SK-N-SH treated with all-trans-retinoic acid at 6 μM for 48 hours (cell line): ENCODE measurements around the gene WFS1.

ENCODE experiments used
- ATAC-seq: fragments of 200-7000 bp; cut with Tn5 transposase; 3 replicates; pipeline ENCODE4 v1.9.1; 2020; ENCODE audit warnings: mild to moderate bottlenecking, moderate library complexity
- ARNTL ChIP-seq: fragments of 450-650 bp; formaldehyde crosslinking; IDR thresholded peaks from 2 replicates; pipeline ENCODE4 v1.5.0; 2020; ENCODE audit warnings: low read depth, mild to moderate bottlenecking, moderate library complexity, borderline replicate concordance
- BACH2 ChIP-seq: fragments of 250-450 bp; sonication (Bioruptor Pico); IDR thresholded peaks from 2 replicates; pipeline ENCODE4 v1.9.0; 2021; ENCODE audit warnings: mild to moderate bottlenecking, borderline replicate concordance
- CSDC2 ChIP-seq: fragments of 250-450 bp; sonication (Bioruptor Pico); IDR thresholded peaks from 2 replicates; pipeline ENCODE4 v1.5.0; 2020; ENCODE audit warnings: mild to moderate bottlenecking, moderate library complexity
- CSRNP3 ChIP-seq: fragments of 250-450 bp; sonication (Bioruptor Pico); IDR thresholded peaks from 2 replicates; pipeline ENCODE4 v1.5.1; 2021; ENCODE audit warnings: mild to moderate bottlenecking, moderate library complexity
- ESRRG ChIP-seq: fragments of 250-450 bp; sonication (Bioruptor Pico); IDR thresholded peaks from 2 replicates; pipeline ENCODE4 v1.6.1; 2021; ENCODE audit warnings: mild to moderate bottlenecking
- GLIS3 ChIP-seq: fragments of 250-450 bp; sonication (Bioruptor Pico); IDR thresholded peaks from 2 replicates; pipeline ENCODE4 v1.5.0; 2020; ENCODE audit warnings: mild to moderate bottlenecking, moderate library complexity
- ISL1 ChIP-seq: fragments of 250-450 bp; sonication (Bioruptor Pico); IDR thresholded peaks from 2 replicates; pipeline ENCODE4 v2.1.2; 2022; ENCODE audit warnings: mild to moderate bottlenecking, moderate library complexity
- OSR1 ChIP-seq: fragments of 250-450 bp; sonication (Bioruptor Pico); IDR thresholded peaks from 2 replicates; pipeline ENCODE4 v1.8.0; 2022; ENCODE audit warnings: moderate library complexity, mild to moderate bottlenecking, inconsistent platforms
- POU6F1 ChIP-seq: fragments of 250-450 bp; sonication (Bioruptor Pico); IDR thresholded peaks from 2 replicates; pipeline ENCODE4 v1.8.0; 2021; ENCODE audit warnings: low read depth, mild to moderate bottlenecking, moderate library complexity, borderline replicate concordance
- PPARA ChIP-seq: fragments of 250-450 bp; sonication (Bioruptor Pico); IDR thresholded peaks from 2 replicates; pipeline ENCODE4 v1.5.0; 2020; ENCODE audit warnings: mild to moderate bottlenecking, borderline replicate concordance
- RARB ChIP-seq: fragments of 250-450 bp; sonication (Bioruptor Pico); IDR thresholded peaks from 2 replicates; pipeline ENCODE4 v1.8.0; 2021; ENCODE audit warnings: mild to moderate bottlenecking, moderate library complexity
- SNAI2 ChIP-seq: fragments of 250-450 bp; sonication (Bioruptor Pico); IDR thresholded peaks from 2 replicates; pipeline ENCODE4 v1.5.0; 2020; ENCODE audit warnings: mild to moderate bottlenecking, moderate library complexity
- TCF4 ChIP-seq: fragments of 250-450 bp; sonication (Bioruptor Pico); IDR thresholded peaks from 2 replicates; pipeline ENCODE4 v1.8.0; 2021; ENCODE audit warnings: mild to moderate bottlenecking, moderate library complexity, borderline replicate concordance
- TOX ChIP-seq: fragments of 250-450 bp; sonication (Bioruptor Pico); IDR thresholded peaks from 2 replicates; pipeline ENCODE4 v1.8.0; 2021; ENCODE audit warnings: mild to moderate bottlenecking, moderate library complexity, borderline replicate concordance
- TSHZ2 ChIP-seq: fragments of 250-450 bp; sonication (Bioruptor Pico); IDR thresholded peaks from 2 replicates; pipeline ENCODE4 v1.5.0; 2020; ENCODE audit warnings: mild to moderate bottlenecking, moderate library complexity
- ZC3H10 ChIP-seq: fragments of 250-450 bp; sonication (Bioruptor Pico); IDR thresholded peaks from 2 replicates; pipeline ENCODE4 v1.5.1; 2021; ENCODE audit warnings: mild to moderate bottlenecking, moderate library complexity
- ZFP3 ChIP-seq: fragments of 250-450 bp; sonication (Bioruptor Pico); IDR thresholded peaks from 2 replicates; pipeline ENCODE4 v1.5.0; 2020; ENCODE audit warnings: mild to moderate bottlenecking, moderate library complexity
- ZFP30 ChIP-seq: fragments of 450-650 bp; formaldehyde crosslinking; IDR thresholded peaks from 2 replicates; pipeline ENCODE4 v1.5.0; 2022; ENCODE audit warnings: mild to moderate bottlenecking, moderate library complexity
- ZNF565 ChIP-seq: fragments of 450-650 bp; formaldehyde crosslinking; conservative IDR thresholded peaks from 2 replicates; pipeline ENCODE4 v1.5.0; 2020; ENCODE audit warnings: low read depth, mild to moderate bottlenecking, moderate library complexity
- ZNF70 ChIP-seq: fragments of 450-650 bp; formaldehyde crosslinking; IDR thresholded peaks from 2 replicates; pipeline ENCODE4 v1.5.0; 2020; ENCODE audit warnings: mild to moderate bottlenecking, moderate library complexity
- ZNF8 ChIP-seq: fragments of 450-650 bp; formaldehyde crosslinking; IDR thresholded peaks from 2 replicates; pipeline ENCODE4 v1.5.0; 2020; ENCODE audit warnings: mild to moderate bottlenecking, moderate library complexity
- TF ChIP-seq, protein P1 (sequence below): fragments of 250-450 bp; sonication (Bioruptor Pico); IDR thresholded peaks from 2 replicates; pipeline ENCODE4 v1.5.1; 2020; ENCODE audit warnings: low read depth, mild to moderate bottlenecking, moderate library complexity
- TF ChIP-seq, protein P2 (sequence below): fragments of 250-450 bp; sonication (Bioruptor Pico); IDR thresholded peaks from 2 replicates; pipeline ENCODE4 v1.8.0; 2020; ENCODE audit warnings: mild to moderate bottlenecking, moderate library complexity, borderline replicate concordance

The WFS1 gene

DNA sequence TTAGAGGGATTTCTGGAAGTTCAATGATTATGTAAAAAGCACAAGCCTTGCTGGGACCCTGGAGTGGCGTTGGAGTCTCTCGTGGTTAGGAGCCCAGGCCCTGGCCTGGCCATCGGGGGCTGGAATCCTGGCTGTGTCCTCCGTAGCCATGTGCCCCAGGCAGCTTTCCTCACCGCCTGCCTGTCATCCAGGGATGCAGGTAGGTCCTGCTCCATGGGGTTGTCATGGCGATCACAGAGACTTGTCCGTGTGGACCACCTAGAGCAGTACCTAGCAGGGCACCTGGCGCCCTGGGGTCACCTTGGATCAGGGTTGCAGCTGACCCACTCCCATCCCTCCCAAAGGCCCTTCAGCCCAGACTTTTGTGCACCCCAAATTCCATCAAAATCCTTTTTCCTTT is 30.2 kb upstream of the WFS1 start:
- ATAC-seq, result no peak
- TF ChIP-seq ZNF70 (no peak), BACH2 (no peak), POU6F1 (no peak), TCF4 (CRISPR knock-in tag) (no peak), CSDC2 (CRISPR knock-in tag) (no peak), ARNTL (CRISPR knock-in tag) (no peak), TOX (CRISPR knock-in tag) (no peak), ZFP30 (no peak), ZFP3 (CRISPR knock-in tag) (no peak), RARB (no peak), TSHZ2 (CRISPR knock-in tag) (no peak), ZNF565 (no peak), PPARA (CRISPR knock-in tag) (no peak), SNAI2 (CRISPR knock-in tag) (no peak), ZNF8 (CRISPR knock-in tag) (no peak)
- TF ChIP-seq, protein P1, sequence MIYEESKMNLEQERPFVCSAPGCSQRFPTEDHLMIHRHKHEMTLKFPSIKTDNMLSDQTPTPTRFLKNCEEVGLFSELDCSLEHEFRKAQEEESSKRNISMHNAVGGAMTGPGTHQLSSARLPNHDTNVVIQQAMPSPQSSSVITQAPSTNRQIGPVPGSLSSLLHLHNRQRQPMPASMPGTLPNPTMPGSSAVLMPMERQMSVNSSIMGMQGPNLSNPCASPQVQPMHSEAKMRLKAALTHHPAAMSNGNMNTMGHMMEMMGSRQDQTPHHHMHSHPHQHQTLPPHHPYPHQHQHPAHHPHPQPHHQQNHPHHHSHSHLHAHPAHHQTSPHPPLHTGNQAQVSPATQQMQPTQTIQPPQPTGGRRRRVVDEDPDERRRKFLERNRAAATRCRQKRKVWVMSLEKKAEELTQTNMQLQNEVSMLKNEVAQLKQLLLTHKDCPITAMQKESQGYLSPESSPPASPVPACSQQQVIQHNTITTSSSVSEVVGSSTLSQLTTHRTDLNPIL (CRISPR knock-in tag), result no peak

GRCh38 chr4:6239968-6240367 is 29.7 kb upstream of the WFS1 start:
- ATAC-seq, result no peak
- no peak for TF ChIP-seq TCF4 (CRISPR knock-in tag)
- TF ChIP-seq CSRNP3 (CRISPR knock-in tag), result no peak
- no peak for TF ChIP-seq TOX (CRISPR knock-in tag)
- no peak for TF ChIP-seq ISL1 (CRISPR knock-in tag)
- TF ChIP-seq GLIS3 (CRISPR knock-in tag), result no peak
- TF ChIP-seq ZFP3 (CRISPR knock-in tag), result no peak
- TF ChIP-seq ZNF565, result no peak
- TF ChIP-seq, protein P2, sequence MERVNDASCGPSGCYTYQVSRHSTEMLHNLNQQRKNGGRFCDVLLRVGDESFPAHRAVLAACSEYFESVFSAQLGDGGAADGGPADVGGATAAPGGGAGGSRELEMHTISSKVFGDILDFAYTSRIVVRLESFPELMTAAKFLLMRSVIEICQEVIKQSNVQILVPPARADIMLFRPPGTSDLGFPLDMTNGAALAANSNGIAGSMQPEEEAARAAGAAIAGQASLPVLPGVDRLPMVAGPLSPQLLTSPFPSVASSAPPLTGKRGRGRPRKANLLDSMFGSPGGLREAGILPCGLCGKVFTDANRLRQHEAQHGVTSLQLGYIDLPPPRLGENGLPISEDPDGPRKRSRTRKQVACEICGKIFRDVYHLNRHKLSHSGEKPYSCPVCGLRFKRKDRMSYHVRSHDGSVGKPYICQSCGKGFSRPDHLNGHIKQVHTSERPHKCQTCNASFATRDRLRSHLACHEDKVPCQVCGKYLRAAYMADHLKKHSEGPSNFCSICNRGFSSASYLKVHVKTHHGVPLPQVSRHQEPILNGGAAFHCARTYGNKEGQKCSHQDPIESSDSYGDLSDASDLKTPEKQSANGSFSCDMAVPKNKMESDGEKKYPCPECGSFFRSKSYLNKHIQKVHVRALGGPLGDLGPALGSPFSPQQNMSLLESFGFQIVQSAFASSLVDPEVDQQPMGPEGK (CRISPR knock-in tag), result no peak
- TF ChIP-seq ZNF8 (CRISPR knock-in tag), result no peak
- no peak for TF ChIP-seq ARNTL (CRISPR knock-in tag)
- no peak for TF ChIP-seq SNAI2 (CRISPR knock-in tag)
- TF ChIP-seq ESRRG, result no peak

- no peak for TF ChIP-seq GLIS3 (CRISPR knock-in tag)
- TF ChIP-seq BACH2, result no peak
- TF ChIP-seq TSHZ2 (CRISPR knock-in tag), result no peak
- no peak for TF ChIP-seq ESRRG
- no peak for TF ChIP-seq ZFP30
- no peak for TF ChIP-seq OSR1 (CRISPR knock-in tag)
- no peak for TF ChIP-seq POU6F1
- TF ChIP-seq TOX (CRISPR knock-in tag), result no peak
- no peak for TF ChIP-seq ZC3H10 (CRISPR knock-in tag)
- TF ChIP-seq PPARA (CRISPR knock-in tag), result no peak
- TF ChIP-seq SNAI2 (CRISPR knock-in tag), result no peak
- ATAC-seq, result no peak
Measured at GRCh38 chr4:6241062-6241845, 28.4 kb upstream of the WFS1 start.
